ENCODE data around the gene PRKCH.

PRKCH gene

DNA sequence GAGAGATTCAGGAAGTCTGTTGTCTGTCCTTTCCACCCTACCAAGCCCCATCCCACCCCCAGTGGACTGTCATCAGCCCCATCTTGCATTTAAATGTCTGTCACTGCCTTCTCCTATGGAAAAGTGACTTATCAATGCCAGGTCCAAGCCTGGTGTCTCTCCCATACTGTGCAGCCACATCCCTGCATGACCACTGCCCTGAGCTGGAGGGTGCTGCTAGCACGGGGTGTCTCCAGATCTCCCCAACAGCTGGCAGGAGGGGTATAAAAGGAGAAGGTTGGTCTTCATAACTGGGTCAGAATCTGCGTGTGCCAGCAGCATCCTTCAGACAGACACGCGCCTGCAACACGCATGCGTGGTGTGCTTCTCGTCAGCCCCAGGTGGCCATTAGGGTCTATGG, 219.6 kb downstream of the PRKCH start:
- FAIRE-seq (no peak), DNase-seq (ENCODE audit: insufficient read length, low spot score) (no peak)

DNA sequence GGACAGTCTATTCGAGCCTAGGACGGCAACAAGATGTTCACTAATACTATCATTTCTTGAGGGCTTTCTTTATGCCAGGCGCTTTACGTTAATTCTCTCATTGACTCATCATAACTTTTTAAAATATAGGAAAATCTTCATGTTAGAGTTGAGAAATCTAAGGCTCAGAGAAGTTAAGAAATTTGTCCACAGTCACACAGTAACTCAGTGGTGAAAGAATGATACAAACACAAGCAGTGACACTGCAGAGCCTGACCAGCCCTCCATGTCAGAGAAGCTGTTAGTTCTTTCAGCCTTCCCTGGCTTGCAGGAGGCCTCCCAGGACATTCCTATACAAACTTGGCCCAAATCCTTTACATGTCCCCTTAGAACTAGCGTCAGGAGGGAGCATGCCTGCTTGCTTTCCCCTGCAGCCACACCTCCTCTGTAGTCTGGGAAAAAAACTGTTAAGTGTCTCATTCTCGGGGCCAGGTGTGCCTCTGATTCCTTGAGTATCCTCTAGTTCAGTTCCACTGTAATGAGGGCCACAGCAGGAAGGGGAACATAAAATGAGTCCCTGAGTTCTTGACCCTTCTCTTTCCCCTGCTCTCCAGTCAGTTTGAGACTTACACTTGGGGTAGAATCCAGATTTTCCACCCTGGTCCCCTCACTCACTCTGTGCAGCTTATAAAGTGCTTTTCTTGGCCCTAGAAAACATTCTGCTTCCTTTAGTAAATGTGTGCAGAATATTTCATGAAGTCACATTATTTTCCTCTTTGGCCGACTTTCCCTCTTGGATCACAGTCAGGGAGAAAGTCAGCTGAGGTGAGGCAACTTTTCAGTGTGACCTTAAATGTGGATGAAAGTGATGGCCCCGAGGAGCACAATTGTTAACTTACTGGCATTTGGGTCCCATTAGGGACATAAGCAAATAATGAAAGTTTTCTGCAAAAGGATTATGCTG, 221.7 kb downstream of the PRKCH start:
- DNase-seq (ENCODE audit: insufficient read length, low spot score) = no peak
- no peak for FAIRE-seq

DNA sequence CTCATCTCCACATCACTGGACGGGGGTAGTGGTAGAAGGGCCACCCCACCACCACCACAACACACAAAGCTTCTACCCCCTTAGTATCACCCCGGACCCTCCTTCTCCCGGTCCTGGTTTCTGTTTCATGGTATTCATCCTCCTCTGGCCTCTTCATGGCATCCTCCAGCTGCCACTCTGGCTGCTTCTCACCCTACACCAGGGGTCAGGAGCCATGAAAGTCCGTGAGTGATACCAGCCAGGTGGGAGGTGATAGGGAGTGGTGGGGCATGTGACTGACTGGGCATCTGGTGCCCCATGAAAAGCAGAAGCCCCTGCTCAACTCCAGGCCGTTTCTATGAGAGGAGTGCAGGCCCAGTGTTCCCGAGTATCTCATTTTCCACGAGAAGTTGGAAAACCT, 222.6 kb downstream of the PRKCH start:
- no peak for DNase-seq (ENCODE audit: insufficient read length, low spot score)
- no peak for FAIRE-seq

DNA sequence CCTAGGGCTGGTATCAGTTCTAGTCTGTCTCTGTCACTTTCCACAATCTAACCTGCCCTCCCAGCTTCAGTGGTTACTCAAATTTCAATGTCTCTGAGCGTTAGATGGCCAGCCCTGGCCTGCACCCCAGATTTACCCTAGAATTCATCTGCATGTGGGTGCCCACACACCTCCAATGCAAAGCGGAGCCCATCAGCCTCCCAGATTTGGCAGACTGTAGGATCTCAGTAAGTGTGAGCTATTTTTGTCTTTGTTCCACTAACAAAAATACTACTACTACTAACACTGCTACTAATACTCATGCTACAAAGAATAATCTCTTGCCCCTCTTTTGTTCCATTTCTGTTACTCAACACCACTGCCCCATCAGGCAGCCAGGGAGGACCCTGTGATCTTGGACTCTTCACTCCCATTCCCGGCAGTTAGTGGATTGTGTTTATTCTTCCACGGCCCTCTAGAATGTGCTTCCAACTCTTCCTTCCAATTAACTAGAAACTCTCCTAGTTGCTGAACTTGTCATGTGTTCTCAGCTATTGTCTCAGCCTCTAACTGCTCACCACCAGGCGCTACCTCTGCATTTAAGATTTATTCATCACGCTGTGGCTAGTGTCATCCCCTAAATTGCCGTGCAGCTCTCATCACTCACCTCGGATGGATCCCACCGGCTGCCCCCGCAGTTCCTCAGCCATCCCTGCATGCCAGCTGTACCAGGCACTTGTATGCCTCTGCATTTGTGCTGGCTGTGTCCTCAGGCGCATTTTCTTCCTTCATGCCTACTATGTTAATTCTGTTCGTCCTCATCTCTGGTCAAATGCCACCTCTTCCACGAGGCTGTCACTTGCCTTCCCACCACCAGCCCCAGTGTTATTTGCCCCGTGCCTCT, 223.3 kb downstream of the PRKCH start:
- DNase-seq (ENCODE audit: insufficient read length, low spot score) (no peak), FAIRE-seq (no peak)

DNA sequence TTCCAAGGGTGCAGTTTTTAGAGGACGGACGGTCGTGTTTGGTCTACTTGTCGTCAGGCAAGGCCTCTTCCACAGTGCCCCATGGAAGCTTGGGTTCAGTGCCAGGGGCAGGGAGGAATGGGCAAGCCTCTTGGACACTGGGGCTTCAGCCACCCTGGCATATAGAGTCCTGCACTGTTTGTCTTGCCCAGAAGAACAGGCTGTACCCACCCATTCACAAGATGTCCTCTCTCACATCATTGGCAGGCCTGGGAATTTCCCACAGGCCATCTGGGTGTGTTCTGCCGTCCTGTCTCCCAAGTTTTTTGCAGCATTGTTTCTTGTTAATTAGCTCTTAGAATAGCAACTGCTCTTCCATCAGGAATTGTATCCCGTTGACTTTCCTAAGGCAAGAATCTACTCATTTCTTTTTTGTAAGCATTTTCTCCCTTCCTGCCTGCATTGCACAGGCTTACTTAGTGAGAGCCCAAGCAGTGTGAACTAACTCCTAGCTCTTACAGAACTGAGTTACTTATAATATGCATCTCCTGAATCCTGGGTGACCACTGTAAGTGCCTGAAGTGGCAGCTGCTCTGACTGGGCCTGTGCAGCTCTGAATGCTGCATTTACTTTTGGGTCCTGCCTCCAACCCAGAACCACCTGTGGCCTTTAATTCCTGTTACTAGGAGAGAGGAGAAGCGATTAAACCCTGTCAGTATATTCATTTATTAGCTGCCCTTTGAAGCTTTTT, 224.5 kb downstream of the PRKCH start:
- DNase-seq (ENCODE audit: insufficient read length, low spot score) (no peak), FAIRE-seq (no peak)

DNA sequence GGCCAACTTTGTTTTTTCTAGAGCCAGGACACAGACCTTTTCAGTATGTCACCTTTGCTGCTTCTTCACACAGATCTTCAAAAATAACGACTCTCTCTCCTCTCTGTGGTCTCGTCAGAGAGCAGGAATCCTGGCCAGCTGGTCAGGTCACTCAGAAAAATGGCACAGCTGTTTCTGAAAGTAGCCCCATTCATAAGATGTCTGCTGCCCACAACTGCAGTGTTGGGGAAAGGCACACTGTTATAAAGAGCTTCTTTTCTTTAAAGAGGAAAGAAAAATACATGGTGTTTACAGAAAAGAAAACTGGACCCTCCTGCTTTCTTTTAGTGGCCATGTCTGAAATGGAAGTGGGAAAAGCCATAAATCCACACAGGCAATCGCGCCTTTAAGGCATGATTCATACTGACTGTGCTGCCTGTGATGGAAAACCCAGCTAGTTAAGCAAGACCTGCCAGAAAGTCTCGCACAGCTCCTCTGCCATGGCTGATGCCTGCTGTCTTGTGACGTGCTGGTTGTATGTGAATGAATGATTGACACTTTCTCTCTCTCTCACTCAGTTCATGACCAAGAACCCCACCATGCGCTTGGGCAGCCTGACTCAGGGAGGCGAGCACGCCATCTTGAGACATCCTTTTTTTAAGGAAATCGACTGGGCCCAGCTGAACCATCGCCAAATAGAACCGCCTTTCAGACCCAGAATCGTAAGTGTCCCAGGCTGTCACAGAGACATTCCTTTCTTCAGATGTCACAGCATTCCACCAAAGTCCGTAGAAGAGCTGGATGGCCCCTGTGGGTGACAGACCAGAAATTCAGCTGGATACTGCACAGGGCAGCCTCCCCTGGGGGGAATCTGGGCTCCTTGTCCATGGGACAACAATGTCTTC, 226.0 kb downstream of the PRKCH start:
- DNase-seq (ENCODE audit: insufficient read length, low spot score) (no peak), FAIRE-seq (no peak)

DNA sequence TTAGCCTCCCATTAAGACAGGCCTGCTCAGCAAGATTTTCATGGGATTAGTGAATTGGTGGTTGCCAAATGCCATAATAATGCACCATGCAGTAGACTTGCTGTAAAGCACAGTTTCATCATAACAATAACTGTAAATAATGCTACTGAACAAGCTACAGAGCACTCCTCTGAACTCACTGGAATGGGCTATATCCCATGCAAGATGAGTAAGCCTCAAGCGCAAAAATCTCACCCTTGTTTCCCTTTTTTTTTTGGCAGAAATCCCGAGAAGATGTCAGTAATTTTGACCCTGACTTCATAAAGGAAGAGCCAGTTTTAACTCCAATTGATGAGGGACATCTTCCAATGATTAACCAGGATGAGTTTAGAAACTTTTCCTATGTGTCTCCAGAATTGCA, 228.0 kb downstream of the PRKCH start:
- DNase-seq (ENCODE audit: insufficient read length, low spot score) = no peak
- FAIRE-seq = no peak

DNA sequence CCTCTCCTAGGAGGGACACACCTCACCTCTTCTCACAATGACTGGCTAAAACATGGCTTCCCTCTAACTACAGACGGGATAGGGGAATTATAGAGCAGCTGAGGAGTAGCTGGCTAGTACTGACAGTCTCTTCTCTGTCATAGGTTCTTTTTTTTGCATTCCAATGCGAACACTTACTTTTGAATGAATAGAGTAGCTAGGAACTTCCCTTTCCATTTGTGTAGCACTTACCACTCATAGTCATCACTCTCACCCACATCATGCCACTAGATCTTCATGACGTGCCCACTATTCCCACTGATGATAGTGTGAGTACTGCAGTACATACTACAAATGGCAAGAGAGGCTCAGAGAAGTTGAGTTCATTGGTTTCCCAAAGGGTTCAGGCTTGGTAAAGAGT, 230.0 kb downstream of the PRKCH start:
- DNase-seq (ENCODE audit: insufficient read length, low spot score) (no peak), FAIRE-seq (no peak)

DNA sequence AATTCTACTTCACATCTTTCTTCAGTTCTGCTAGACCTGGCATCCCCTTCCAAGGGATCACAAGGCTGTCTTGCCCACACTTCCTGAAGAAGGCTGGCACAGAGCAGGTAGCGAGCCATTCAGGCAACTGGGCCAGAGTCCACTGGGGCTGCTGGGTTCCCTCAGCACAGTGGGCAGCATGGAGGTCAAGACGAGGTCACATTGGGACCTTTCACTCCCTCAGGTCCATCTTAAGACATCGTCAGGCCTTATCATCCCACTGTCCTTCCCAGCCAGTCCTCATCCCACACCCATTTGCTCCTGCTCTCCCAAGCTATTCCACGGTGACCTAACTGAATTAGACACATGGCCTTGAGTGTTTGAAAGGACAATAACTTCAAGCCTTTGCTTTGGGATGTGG, 230.9 kb downstream of the PRKCH start:
- FAIRE-seq (no peak), DNase-seq (ENCODE audit: insufficient read length, low spot score) (no peak)

DNA sequence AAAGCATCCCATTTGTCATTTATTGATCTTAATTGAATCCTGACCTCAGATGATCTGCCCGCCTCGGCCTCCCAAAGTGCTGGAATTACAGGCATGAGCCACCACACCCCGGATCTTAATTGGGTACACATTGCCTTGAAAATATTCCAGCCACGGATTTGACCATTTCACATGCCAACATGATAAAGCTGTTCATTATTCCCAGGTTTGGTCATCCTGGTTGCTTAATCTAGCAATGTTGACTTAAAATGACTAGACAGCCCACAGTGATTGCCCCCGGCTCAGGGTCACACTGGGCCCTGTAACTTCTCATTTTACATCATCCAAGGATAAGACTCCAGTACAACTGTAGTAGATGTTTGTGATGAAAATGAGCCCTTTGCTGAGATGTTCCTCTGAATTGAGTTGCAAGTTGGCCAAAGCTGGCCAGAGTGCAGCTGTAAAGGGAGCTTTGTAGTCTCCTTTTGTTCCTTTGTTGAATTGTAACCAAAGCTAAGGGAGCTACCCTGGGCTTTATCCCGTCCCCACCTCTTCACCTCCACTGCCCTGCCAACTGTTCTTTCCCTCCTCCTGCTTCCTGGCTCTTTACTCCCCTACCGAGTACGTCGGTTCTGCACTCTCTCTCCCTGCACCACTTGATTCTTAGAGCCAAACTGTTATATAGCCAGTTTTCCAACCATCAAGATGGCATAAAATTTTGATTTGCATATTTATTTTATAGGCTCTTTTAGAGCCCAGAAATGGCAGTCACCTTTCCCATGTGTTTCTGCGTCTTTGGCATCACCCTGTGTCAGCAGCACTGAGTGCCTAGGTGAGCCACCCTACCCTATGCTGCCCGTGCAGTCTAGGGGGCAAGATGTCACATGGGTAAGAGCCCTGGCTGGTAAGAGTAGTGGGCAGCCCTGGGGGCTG, 232.6 kb downstream of the PRKCH start:
- DNase-seq (ENCODE audit: insufficient read length, low spot score) = no peak
- FAIRE-seq = no peak

DNA sequence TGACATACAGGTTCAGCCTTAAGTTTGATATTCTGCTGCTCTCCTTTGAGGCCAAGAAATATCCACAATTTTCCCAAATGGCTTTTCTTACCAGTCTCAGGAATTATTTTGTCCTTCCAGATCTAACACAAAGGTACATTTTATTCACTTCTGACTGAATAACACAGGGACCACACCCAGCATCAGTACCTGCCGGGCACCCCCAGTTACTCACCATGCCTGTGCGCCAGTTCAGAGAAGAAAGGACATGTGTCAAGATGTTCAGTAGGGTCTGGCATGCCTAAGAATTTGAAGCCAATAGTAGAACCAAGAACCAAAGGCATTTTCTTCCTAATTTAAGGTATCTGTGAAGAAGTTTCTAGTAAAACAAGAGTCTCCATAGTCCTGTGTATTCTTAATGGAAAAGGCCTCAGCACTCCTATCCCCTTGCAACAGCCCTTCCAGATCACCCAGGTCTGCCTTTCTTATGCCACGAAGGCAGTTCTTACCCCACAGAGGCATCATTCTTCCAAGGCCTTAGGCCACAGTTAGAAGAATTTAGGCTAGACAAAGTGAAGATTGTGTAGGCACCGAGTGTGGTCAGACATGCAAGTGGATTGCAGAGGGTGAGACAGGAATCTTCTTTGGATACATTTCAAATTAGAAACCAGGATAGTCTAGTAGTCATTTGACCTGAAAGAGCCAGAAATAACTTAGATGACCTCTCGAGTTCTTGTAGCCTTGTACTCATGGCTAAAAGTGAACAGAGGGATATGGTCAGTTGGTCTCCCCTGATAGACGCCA, 233.9 kb downstream of the PRKCH start:
- FAIRE-seq = no peak
- DNase-seq (ENCODE audit: insufficient read length, low spot score) = no peak

DNA sequence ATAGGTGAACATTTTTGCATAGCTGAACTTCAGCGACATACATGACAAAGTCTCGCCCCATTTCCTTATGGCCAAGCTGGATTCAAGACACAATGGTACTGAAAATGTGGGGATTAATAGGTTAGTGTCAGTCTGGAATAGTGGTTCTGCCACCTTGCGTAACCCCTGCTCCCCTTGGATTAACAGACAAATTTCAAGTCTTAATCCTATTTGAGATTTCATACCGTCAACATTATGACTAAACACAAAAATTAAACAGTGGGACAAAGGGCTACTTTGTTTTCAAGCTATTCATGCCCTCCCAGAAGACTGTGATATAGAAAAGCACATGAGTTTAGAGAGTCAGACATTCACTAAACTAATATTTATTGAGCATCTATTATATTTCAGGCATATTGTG, 235.1 kb downstream of the PRKCH start:
- no peak for FAIRE-seq
- DNase-seq (ENCODE audit: insufficient read length, low spot score) = no peak

DNA sequence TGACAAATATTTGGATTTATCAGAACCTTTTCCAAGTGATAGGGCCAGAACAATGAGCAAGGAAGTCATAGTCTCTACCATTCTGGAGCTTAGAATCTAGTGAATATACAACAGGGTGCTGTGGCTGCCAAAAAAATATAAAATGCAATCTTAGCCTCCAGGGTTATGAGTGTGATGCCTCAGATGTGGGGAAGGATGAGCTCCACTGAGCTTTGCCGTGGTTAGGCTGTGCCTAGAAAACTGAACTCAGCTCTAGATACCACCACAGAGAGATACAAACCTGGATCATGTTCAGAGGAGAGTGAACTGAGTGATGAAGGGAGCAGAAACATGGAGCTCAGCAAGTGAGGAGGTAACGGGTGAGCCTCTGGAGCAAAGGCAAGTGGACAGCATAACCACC, 235.9 kb downstream of the PRKCH start:
- DNase-seq (ENCODE audit: insufficient read length, low spot score) (no peak), FAIRE-seq (no peak)

DNA sequence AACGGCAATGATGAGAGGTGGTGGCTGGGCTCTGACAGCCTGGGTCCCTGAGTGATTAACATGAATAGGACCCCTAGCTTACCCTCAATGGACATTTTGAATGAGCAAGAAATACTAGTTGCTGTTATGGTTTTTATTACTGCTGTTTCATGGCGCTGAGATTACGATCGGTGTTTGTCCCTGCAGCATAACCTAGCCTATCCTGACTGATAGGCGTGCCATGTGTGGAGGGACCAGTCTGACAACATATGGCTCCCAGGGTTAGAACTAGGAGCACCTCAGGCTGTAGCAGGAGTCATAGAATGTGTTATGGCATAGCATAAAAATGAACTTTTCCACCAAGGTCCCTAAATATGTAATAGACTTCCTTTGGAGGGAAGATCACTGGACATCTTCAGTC, 236.5 kb downstream of the PRKCH start:
- no peak for DNase-seq (ENCODE audit: insufficient read length, low spot score)
- FAIRE-seq = no peak

DNA sequence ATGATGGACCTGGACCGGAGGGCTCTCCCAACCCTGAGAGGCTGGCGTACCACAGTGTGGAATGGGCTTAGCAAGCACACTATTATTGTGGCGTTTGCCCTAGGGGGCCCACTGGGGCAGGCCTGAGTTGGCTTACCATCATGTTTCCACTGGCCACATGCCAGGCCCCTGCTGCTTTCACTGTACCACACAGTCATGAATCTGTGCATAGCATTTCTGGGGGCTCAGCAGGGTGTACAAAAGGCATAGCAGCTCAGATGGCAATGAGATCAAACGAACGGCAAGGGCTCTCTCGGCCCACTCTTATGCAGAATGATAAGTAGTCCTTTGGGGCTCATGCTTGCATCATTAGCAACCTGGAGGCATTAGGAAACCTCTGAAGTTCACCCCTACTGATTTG, 236.9 kb downstream of the PRKCH start:
- no peak for DNase-seq (ENCODE audit: insufficient read length, low spot score)
- FAIRE-seq = no peak

DNA sequence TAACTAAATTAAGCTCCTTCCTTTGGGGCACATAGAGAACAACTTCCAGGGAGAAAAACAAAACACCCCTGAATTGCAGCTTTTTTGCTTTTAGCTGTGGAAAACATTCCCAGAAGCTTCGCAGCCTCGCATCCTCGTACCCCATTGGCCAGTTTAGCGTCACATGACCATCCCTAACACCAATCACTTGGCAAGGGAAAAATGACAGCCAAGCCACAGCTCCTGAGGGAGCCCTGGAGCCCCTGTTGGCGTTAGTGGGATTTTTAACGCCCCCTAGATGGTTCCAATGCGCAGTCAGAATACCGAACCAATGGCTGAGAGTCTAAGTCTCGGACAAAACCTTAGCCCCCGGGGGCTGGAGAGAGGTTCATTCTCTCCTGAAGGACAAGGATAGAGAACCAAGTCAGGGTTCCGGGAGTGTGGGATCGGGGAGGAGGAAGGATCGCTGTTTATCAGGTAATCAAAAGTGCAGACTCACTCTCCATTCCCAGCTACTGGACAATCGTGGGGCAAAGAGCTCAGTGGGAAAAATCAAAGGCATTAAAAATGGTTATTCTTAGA, 238.3 kb downstream of the PRKCH start:
- FAIRE-seq (no peak), DNase-seq (ENCODE audit: insufficient read length, low spot score) (no peak)

DNA sequence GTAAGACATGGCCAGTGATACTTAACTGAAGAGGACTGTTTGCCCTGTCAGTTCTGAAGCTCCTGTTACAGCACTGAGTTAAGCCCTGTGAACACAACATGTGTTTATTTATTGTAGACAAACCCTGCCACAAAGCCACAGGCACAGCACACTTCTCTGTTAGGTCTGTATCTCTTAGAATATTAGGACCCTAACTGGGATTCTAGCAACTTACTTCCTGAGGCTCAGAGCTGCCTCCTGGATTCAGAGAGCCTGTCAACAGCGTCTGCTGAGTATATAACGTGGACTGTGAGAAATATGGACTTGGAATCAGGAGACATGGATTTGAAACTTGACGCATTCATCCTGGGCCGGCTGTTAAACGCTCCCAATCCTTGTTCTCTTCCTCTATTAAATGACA, 238.9 kb downstream of the PRKCH start:
- DNase-seq (ENCODE audit: insufficient read length, low spot score) (no peak), FAIRE-seq (no peak)

DNA sequence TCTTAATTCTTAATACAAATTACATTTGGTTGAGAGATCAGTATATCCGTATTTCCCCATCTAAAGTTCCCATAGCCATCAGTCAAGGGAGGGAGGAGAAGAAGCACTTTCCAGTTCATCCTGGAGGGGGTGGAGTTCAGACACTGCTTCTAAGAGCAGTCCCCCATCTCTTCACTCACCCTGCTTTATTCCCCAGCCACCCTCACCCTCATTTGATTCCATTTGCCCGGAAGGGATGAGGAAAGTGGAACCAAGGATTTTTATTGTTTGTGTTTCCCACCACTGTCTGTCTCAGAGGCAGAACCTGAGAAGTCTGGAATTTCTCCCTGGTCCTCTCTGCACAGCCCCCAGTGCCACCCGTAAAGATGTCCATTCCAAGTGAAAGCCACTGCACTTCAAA, 239.7 kb downstream of the PRKCH start:
- FAIRE-seq (no peak), DNase-seq (ENCODE audit: insufficient read length, low spot score) (no peak)
